ENCODE data around the gene CBLIF.

CBLIF gene

DNA sequence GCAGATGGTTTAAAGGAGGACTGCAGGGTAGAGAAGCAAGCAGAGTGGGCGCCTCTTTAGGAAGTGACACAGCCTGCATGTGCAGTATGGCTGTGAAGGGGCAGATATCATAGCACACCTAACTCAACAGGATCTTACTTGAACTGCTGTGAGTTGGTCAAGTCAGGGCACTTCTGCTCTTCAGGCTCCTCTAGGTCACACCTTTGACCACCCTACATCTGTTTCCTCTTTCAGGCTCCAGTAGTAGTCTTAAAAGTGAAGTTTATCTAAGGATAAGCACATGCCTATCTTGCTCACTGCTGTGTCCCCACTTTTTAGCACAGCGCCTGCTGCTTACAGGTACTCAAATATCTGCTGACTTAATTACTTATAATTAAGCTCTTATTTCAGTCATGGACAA lies 41.2 kb downstream of the CBLIF start:
- Histone ChIP-seq H3K36me3 (ENCODE audit: control insufficient read depth, insufficient read depth, low read length) (peaks cover 7% of the 10 kb centered on the region), H3K4me1 (ENCODE audit: control insufficient read depth, low read depth, low read length) (peaks cover 2% of the 10 kb centered on the region), H2BK5ac (ENCODE audit: low read length) (no peak overlapping the region), H2AK5ac (ENCODE audit: low read length) (no peak overlapping the region), H3K27ac (ENCODE audit: low read depth, low read length) (no peak overlapping the region), H3K23ac (ENCODE audit: low read length) (no peak overlapping the region), H3K18ac (ENCODE audit: low read length) (no peak overlapping the region), H3K9ac (ENCODE audit: low read length) (no peak overlapping the region), H3K79me1 (ENCODE audit: low read length) (peaks cover 3% of the 10 kb centered on the region), H4K8ac (ENCODE audit: low read depth, low read length) (no peak overlapping the region), H4K5ac (ENCODE audit: low read length) (no peak overlapping the region), H3K4me3 (ENCODE audit: low read length) (no peak overlapping the region), H2BK15ac (replicated peaks; ENCODE audit: low read depth) (no peak overlapping the region), H2BK120ac (ENCODE audit: low read depth, low read length) (no peak overlapping the region), H3K56ac (ENCODE audit: low read length) (no peak overlapping the region), H3K27me3 (ENCODE audit: insufficient read depth, low read length, poor library complexity) (no peaks in the 10 kb centered on the region), H3K4ac (ENCODE audit: low read depth, low read length) (no peak overlapping the region), H3K4me2 (ENCODE audit: low read length) (no peak overlapping the region), H3K79me2 (ENCODE audit: control insufficient read depth, insufficient read depth, low read length) (no peaks in the 10 kb centered on the region)
- peak; percentile 46 for DNase-seq
- no CpG with 5 or more reads among the region's 2 CpGs for WGBS (ENCODE audit: extremely low coverage, insufficient coverage, low lambda C conversion rate)

GRCh38 chr11:59802639-59803176 lies 42.6 kb downstream of the CBLIF start:
- H3K27ac ChIP-seq (ENCODE audit: low read depth, low read length): no peak overlapping the region
- H3K18ac ChIP-seq (ENCODE audit: low read length): no peak overlapping the region
- H3K4me3 ChIP-seq (ENCODE audit: low read length): no peak overlapping the region
- peaks cover 2% of the 10 kb centered on the region for H3K4me1 ChIP-seq (ENCODE audit: control insufficient read depth, low read depth, low read length)
- H2BK120ac ChIP-seq (ENCODE audit: low read depth, low read length): no peak overlapping the region
- H4K8ac ChIP-seq (ENCODE audit: low read depth, low read length): no peak overlapping the region
- peaks cover 7% of the 10 kb centered on the region for H3K36me3 ChIP-seq (ENCODE audit: control insufficient read depth, insufficient read depth, low read length)
- H3K23ac ChIP-seq (ENCODE audit: low read length): no peak overlapping the region
- H3K4me2 ChIP-seq (ENCODE audit: low read length): no peak overlapping the region
- H4K5ac ChIP-seq (ENCODE audit: low read length): no peak overlapping the region
- H3K27me3 ChIP-seq (ENCODE audit: insufficient read depth, low read length, poor library complexity): no peaks in the 10 kb centered on the region
- H3K9ac ChIP-seq (ENCODE audit: low read length): no peak overlapping the region
- H3K79me1 ChIP-seq (ENCODE audit: low read length): peaks cover 2% of the 10 kb centered on the region
- H3K4ac ChIP-seq (ENCODE audit: low read depth, low read length): no peak overlapping the region
- no peak overlapping the region for H3K56ac ChIP-seq (ENCODE audit: low read length)
- no CpG with 5 or more reads among the region's 4 CpGs for WGBS (ENCODE audit: extremely low coverage, insufficient coverage, low lambda C conversion rate)
- no peaks in the 10 kb centered on the region for H3K79me2 ChIP-seq (ENCODE audit: control insufficient read depth, insufficient read depth, low read length)
- H2AK5ac ChIP-seq (ENCODE audit: low read length): no peak overlapping the region
- H2BK5ac ChIP-seq (ENCODE audit: low read length): no peak overlapping the region
- peak; percentile 52 for DNase-seq
- no peak overlapping the region for H2BK15ac ChIP-seq (replicated peaks; ENCODE audit: low read depth)

DNA sequence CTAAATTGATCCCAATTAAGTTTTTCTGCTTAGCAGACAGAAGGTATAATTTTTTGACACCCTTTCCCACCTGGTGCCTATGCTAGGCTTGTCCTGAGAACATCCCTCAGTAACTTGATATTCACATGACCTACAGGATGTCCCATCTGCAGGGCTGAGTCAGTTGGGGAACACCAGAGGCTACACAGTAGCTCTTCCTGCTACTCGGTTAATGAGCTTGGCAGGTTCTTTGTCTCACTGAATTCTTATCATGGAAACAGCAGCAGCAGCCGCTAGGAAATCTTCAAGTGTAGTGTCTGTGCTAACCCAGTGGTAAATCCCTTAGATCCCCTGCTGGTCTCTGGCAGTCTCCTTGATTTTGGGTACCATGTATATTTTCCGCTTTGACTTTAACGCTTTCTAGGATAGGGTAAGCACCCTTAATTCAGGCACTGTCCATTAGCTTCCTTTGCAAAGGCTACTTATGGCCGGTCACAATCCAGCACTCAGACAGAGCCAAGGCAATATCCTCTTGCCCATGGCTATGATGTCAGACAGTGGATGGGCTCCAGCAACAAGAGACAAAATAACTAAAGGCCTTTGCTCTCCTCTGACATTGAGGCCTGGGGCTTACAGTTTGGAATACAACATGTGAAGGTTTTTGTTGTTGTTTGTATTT lies 43.2 kb downstream of the CBLIF start:
- no peak overlapping the region for H3K56ac ChIP-seq (ENCODE audit: low read length)
- no peaks in the 10 kb centered on the region for H3K27me3 ChIP-seq (ENCODE audit: insufficient read depth, low read length, poor library complexity)
- H2BK120ac ChIP-seq (ENCODE audit: low read depth, low read length): no peak overlapping the region
- WGBS (ENCODE audit: extremely low coverage, insufficient coverage, low lambda C conversion rate): no CpG with 5 or more reads among the region's 5 CpGs
- peaks cover 2% of the 10 kb centered on the region for H3K79me1 ChIP-seq (ENCODE audit: low read length)
- H3K4ac ChIP-seq (ENCODE audit: low read depth, low read length): no peak overlapping the region
- H3K23ac ChIP-seq (ENCODE audit: low read length): no peak overlapping the region
- H3K9ac ChIP-seq (ENCODE audit: low read length): no peak overlapping the region
- H3K36me3 ChIP-seq (ENCODE audit: control insufficient read depth, insufficient read depth, low read length): peaks cover 7% of the 10 kb centered on the region
- H2AK5ac ChIP-seq (ENCODE audit: low read length): no peak overlapping the region
- no peak overlapping the region for H3K4me2 ChIP-seq (ENCODE audit: low read length)
- no peaks in the 10 kb centered on the region for H3K79me2 ChIP-seq (ENCODE audit: control insufficient read depth, insufficient read depth, low read length)
- H4K8ac ChIP-seq (ENCODE audit: low read depth, low read length): no peak overlapping the region
- H2BK5ac ChIP-seq (ENCODE audit: low read length): no peak overlapping the region
- H3K4me1 ChIP-seq (ENCODE audit: control insufficient read depth, low read depth, low read length): peaks cover 2% of the 10 kb centered on the region
- H4K5ac ChIP-seq (ENCODE audit: low read length): no peak overlapping the region
- no peak overlapping the region for H2BK15ac ChIP-seq (replicated peaks; ENCODE audit: low read depth)
- peak; percentile 91 for DNase-seq
- H3K27ac ChIP-seq (ENCODE audit: low read depth, low read length): no peak overlapping the region
- H3K18ac ChIP-seq (ENCODE audit: low read length): no peak overlapping the region
- H3K4me3 ChIP-seq (ENCODE audit: low read length): no peak overlapping the region

- Histone ChIP-seq H3K27ac (ENCODE audit: low read depth, low read length) (no peak overlapping the region), H3K4me2 (ENCODE audit: low read length) (no peak overlapping the region), H3K79me1 (ENCODE audit: low read length) (no peaks in the 10 kb centered on the region), H2BK120ac (ENCODE audit: low read depth, low read length) (no peak overlapping the region), H2BK5ac (ENCODE audit: low read length) (no peak overlapping the region), H3K9ac (ENCODE audit: low read length) (no peak overlapping the region), H4K5ac (ENCODE audit: low read length) (no peak overlapping the region), H3K4me1 (ENCODE audit: control insufficient read depth, low read depth, low read length) (peaks cover 2% of the 10 kb centered on the region), H3K18ac (ENCODE audit: low read length) (no peak overlapping the region), H3K27me3 (ENCODE audit: insufficient read depth, low read length, poor library complexity) (no peaks in the 10 kb centered on the region), H4K8ac (ENCODE audit: low read depth, low read length) (no peak overlapping the region), H3K23ac (ENCODE audit: low read length) (no peak overlapping the region), H2AK5ac (ENCODE audit: low read length) (no peak overlapping the region), H3K4ac (ENCODE audit: low read depth, low read length) (no peak overlapping the region), H3K36me3 (ENCODE audit: control insufficient read depth, insufficient read depth, low read length) (peaks cover 2% of the 10 kb centered on the region), H3K4me3 (ENCODE audit: low read length) (no peak overlapping the region), H2BK15ac (replicated peaks; ENCODE audit: low read depth) (no peak overlapping the region), H3K56ac (ENCODE audit: low read length) (no peak overlapping the region), H3K79me2 (ENCODE audit: control insufficient read depth, insufficient read depth, low read length) (no peaks in the 10 kb centered on the region)
- WGBS (ENCODE audit: extremely low coverage, insufficient coverage, low lambda C conversion rate): no CpG with 5 or more reads among the region's 2 CpGs
- no peak for DNase-seq
Measured at GRCh38 chr11:59801160-59801706, 44.1 kb downstream of the CBLIF start.

DNA sequence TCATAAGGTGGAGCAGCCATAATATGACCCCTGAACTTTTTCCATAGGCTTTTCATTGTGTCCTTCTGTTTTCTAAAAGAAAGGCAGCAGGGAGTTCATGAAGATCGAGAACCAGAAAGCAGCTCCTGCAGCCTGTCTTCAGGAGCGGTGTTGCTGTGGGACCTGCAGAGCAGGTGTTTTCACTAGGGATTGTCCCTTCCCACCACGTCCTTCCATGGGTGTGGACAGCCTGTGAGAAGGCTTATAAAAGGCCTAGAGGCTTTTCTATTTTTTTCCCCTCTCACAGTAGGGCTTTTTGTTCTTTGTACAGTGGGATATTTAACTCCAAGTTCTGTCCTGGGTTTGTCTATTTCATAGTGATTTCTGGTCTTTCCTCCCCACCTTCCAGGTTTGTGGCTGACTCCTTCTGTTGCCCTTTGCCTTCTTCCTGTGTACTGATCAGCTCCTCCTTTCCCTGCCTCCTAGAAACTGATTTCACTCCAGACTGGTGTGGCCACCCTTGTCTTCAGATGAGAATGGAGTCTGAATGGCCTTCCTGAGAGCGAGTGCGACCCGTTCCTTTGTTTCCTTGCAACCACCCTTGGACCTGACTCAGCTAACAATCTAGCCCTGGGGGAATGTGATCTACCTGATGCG lies 44.8 kb downstream of the CBLIF start:
- no peaks in the 10 kb centered on the region for H3K36me3 ChIP-seq (ENCODE audit: control insufficient read depth, insufficient read depth, low read length)
- H2BK120ac ChIP-seq (ENCODE audit: low read depth, low read length): no peak overlapping the region
- no CpG with 5 or more reads among the region's 7 CpGs for WGBS (ENCODE audit: extremely low coverage, insufficient coverage, low lambda C conversion rate)
- no peak overlapping the region for H3K56ac ChIP-seq (ENCODE audit: low read length)
- H2AK5ac ChIP-seq (ENCODE audit: low read length): no peak overlapping the region
- H3K23ac ChIP-seq (ENCODE audit: low read length): no peak overlapping the region
- no peak overlapping the region for H3K4ac ChIP-seq (ENCODE audit: low read depth, low read length)
- no peak overlapping the region for H3K27ac ChIP-seq (ENCODE audit: low read depth, low read length)
- H3K4me2 ChIP-seq (ENCODE audit: low read length): no peak overlapping the region
- no peak overlapping the region for H2BK5ac ChIP-seq (ENCODE audit: low read length)
- no peak for DNase-seq
- H3K4me1 ChIP-seq (ENCODE audit: control insufficient read depth, low read depth, low read length): peaks cover 2% of the 10 kb centered on the region
- H3K4me3 ChIP-seq (ENCODE audit: low read length): no peak overlapping the region
- H4K8ac ChIP-seq (ENCODE audit: low read depth, low read length): no peak overlapping the region
- no peaks in the 10 kb centered on the region for H3K79me2 ChIP-seq (ENCODE audit: control insufficient read depth, insufficient read depth, low read length)
- no peak overlapping the region for H3K9ac ChIP-seq (ENCODE audit: low read length)
- no peak overlapping the region for H4K5ac ChIP-seq (ENCODE audit: low read length)
- H3K27me3 ChIP-seq (ENCODE audit: insufficient read depth, low read length, poor library complexity): no peaks in the 10 kb centered on the region
- H3K18ac ChIP-seq (ENCODE audit: low read length): no peak overlapping the region
- H3K79me1 ChIP-seq (ENCODE audit: low read length): no peaks in the 10 kb centered on the region
- H2BK15ac ChIP-seq (replicated peaks; ENCODE audit: low read depth): no peak overlapping the region

All from mesendoderm (in vitro differentiated cells).